ENCODE results near the gene NPSR1. TPM values are rescaled to one million over a fixed set of nuclear protein-coding genes. Genes with fewer than 3 reads are reported as not detected.

The NPSR1 gene
- total RNA-seq, 1 experiment from 2014 or later: not detected

DNA sequence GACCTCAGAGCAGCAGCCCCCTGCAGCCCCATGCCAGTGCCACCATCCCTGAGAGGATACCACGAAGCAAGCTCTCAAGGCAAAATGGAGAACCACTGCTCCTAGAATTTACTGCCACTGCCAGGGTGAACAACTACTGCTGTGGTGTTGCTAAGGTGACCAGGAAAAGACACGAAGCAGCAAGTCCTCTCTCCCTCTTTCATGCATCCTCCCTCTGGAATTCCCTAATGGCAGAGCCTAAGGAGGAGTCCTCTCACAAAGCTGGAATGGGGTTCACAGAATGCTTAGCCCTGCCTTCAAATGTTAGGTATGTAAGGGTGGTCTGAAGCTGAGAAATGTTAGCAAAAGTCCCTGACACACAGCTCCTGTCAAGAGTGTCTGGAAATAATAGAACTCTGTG lies 35.8 kb upstream of the NPSR1 start:
- no peaks in the 10 kb centered on the region for H3K4me1 ChIP-seq (ENCODE audit: insufficient read depth, low read length)
- Mint-ChIP-seq H3K4me3 (no peak overlapping the region), H3K9me3 (no peaks in the 10 kb centered on the region), H3K4me1 (peaks cover 4 to 6% of the 10 kb centered on the region in 2 experiments; a peak in 2 of 4 replicates), H3K36me3 (ENCODE audit: insufficient read depth in 1 of 3, low read depth in 3 of 3) (no peaks in the 10 kb centered on the region; a peak in 1 of 7 replicates), H3K27ac (no peak overlapping the region), H3K27me3 (ENCODE audit: low read depth) (no peaks in the 10 kb centered on the region)
- no peak overlapping the region for H4K91ac ChIP-seq (ENCODE audit: insufficient read length, low read depth, low read length)
- no peaks in the 10 kb centered on the region for H3K27me3 ChIP-seq (ENCODE audit: insufficient read depth, low read length)
- DNase-seq: no peak
- TF ChIP-seq, protein P1, sequence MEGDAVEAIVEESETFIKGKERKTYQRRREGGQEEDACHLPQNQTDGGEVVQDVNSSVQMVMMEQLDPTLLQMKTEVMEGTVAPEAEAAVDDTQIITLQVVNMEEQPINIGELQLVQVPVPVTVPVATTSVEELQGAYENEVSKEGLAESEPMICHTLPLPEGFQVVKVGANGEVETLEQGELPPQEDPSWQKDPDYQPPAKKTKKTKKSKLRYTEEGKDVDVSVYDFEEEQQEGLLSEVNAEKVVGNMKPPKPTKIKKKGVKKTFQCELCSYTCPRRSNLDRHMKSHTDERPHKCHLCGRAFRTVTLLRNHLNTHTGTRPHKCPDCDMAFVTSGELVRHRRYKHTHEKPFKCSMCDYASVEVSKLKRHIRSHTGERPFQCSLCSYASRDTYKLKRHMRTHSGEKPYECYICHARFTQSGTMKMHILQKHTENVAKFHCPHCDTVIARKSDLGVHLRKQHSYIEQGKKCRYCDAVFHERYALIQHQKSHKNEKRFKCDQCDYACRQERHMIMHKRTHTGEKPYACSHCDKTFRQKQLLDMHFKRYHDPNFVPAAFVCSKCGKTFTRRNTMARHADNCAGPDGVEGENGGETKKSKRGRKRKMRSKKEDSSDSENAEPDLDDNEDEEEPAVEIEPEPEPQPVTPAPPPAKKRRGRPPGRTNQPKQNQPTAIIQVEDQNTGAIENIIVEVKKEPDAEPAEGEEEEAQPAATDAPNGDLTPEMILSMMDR (conservative IDR thresholded peaks at IDR 0.05): no peak
- H4K5ac ChIP-seq (ENCODE audit: insufficient read length, low read depth, low read length): no peak overlapping the region
- no peak overlapping the region for H3K56ac ChIP-seq (ENCODE audit: insufficient read length, low read depth, low read length)
- H3K4me2 ChIP-seq (ENCODE audit: insufficient read depth, insufficient read length, low read length): no peak overlapping the region
- H2BK5ac ChIP-seq (ENCODE audit: insufficient read length, low read length): no peak overlapping the region
- H3K79me1 ChIP-seq (ENCODE audit: insufficient read depth, low read depth, low read length, poor library complexity, severe bottlenecking): no peaks in the 10 kb centered on the region
- H3K79me2 ChIP-seq (ENCODE audit: insufficient read depth, low read length): no peaks in the 10 kb centered on the region
- no peak overlapping the region for H2BK15ac ChIP-seq (ENCODE audit: low read depth, low read length)
- H3K14ac ChIP-seq (ENCODE audit: insufficient read depth, low read length): no peak overlapping the region
- no peak overlapping the region for H3K23ac ChIP-seq (ENCODE audit: insufficient read length, low read depth, low read length)
- H3K23me2 ChIP-seq (ENCODE audit: insufficient read length, low read depth, low read length, poor library complexity, severe bottlenecking): no peaks in the 10 kb centered on the region
- H2AFZ ChIP-seq (ENCODE audit: low read length): no peak overlapping the region
- H3K18ac ChIP-seq (ENCODE audit: insufficient read length, low read depth, low read length): no peak overlapping the region
- no peak overlapping the region for H4K8ac ChIP-seq (replicated peaks; ENCODE audit: insufficient read length, low read depth, low read length)
- H3K9me3 ChIP-seq (ENCODE audit: control insufficient read depth, low read depth, low read length): no peaks in the 10 kb centered on the region
- no peaks in the 10 kb centered on the region for H4K20me1 ChIP-seq (ENCODE audit: control insufficient read depth, insufficient read depth, insufficient read length)
- no peak overlapping the region for H3T11ph ChIP-seq (ENCODE audit: low read length)
- H3K27ac ChIP-seq (ENCODE audit: insufficient read length, low read depth, low read length): no peak overlapping the region
- H3K9ac ChIP-seq (ENCODE audit: extremely low read depth, insufficient read length, low read length): no peak overlapping the region
- no peak overlapping the region for H3K4ac ChIP-seq (ENCODE audit: low read depth, low read length)
- H2AK5ac ChIP-seq (ENCODE audit: insufficient read length, low read length): no peak overlapping the region
- no peak overlapping the region for H2BK120ac ChIP-seq (ENCODE audit: low read depth, low read length, poor library complexity, severe bottlenecking)
- no peak overlapping the region for H2BK20ac ChIP-seq (ENCODE audit: low read depth, low read length, poor library complexity, severe bottlenecking)
- no CpG with 5 or more reads among the region's 2 CpGs for WGBS (ENCODE audit: extremely low coverage, insufficient read length, low lambda C conversion rate)
- H2BK12ac ChIP-seq (ENCODE audit: insufficient read length, low read depth, low read length): no peak overlapping the region
